Skin epidermis (tissue), 12 donors: ENCODE measurements around the gene C17orf75.
"Not testable (repeated sequence)": the region's sequence is repeated elsewhere in the genome, so short reads cannot be mapped to it uniquely, and the experiment has no call there.

Experiments
- H3K27ac ChIP-seq, 21 experiments: fragments of 200-600 bp; sonication (generic) in 11 of 21; one replicate each; pipeline ENCODE4 v1.5.0; 2020; ENCODE audit warnings: mild to moderate bottlenecking in 3 of 21, inconsistent platforms in 2 of 21, moderate library complexity in 2 of 21
- H3K4me3 ChIP-seq, 7 experiments: fragments of 200-600 bp; sonication (generic) in 2 of 7; one replicate each; pipeline ENCODE4 v1.5.0; 2020; ENCODE audit warnings: inconsistent platforms in 2 of 7, mild to moderate bottlenecking in 2 of 7, moderate library complexity in 1 of 7

C17orf75 gene

DNA sequence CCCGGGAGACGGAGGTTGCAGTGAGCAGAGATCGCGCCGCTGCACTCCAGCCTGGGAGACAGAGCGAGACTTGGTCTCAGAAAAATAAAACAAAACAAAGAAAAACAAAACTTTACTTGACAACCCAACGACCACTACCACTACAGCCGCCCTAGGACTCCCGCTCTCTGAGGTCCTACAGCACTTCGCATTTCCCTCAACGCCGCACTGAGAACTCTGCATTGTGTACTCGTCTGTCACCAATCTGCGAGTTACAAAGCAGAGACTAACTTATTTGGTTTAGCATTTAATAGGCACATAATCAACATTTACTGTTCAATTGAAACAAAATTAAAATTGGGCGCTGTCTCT, 7.5 kb upstream of the C17orf75 start:
- Histone ChIP-seq H3K27ac (peak overlapping the region in 20 of 21 experiments; percentile 91 to 99 (median 96)), H3K4me3 (peak overlapping the region; percentile 72 to 99 (median 81))

- no peak overlapping the region for H3K27ac ChIP-seq
- no peak overlapping the region for H3K4me3 ChIP-seq
These were observed 6.5 kb upstream of the C17orf75 start for GRCh38 chr17:32348483-32348800.

DNA sequence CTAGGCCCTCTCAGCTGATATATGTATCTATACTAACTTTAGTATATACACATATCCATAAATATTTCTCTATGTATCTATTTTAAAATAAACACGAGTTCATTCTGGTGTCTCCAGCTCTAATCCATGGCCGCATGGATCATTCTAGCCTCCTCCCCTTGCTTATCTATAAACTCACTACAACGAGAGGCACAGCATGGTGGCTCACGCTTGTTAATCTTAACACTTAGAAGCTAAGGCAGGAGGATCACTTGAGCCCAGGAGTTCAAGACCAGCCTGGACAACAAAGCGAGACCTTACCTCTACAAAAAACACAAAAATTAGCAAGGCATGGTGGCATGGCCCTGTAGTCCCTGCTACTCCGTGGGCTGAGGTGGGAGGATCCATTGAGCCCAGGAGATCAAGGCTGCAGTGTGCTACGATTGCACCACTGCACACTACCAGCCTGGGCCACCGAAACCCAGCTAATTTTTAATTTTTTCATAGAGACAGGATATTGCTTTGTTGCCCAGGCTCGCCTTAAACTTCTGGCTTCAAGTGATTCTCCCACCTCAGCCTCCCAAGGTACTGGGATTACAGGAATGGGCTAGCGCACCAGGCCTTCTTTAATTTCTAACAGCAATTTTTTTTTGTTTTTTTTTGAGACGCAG, 4.1 kb upstream of the C17orf75 start:
- no peak overlapping the region for H3K4me3 ChIP-seq

GRCh38 chr17:32342603-32343325, 791 bp upstream of the C17orf75 start:
- H3K27ac ChIP-seq: peak overlapping the region in 17 of 21 experiments; percentile 14 to 90 (median 80)
- peak overlapping the region; percentile 39 to 62 (median 52) for H3K4me3 ChIP-seq

More for the DNA sequence above, 4.1 kb upstream of the C17orf75 start:
- H3K27ac ChIP-seq: no peak overlapping the region

- Histone ChIP-seq H3K4me3 (peak overlapping the region; percentile 39 to 62 (median 52)), H3K27ac (peak overlapping the region in 20 of 21 experiments; percentile 17 to 90 (median 80))
These were observed 674 bp downstream of the C17orf75 start for GRCh38 chr17:32341141-32341856.

DNA sequence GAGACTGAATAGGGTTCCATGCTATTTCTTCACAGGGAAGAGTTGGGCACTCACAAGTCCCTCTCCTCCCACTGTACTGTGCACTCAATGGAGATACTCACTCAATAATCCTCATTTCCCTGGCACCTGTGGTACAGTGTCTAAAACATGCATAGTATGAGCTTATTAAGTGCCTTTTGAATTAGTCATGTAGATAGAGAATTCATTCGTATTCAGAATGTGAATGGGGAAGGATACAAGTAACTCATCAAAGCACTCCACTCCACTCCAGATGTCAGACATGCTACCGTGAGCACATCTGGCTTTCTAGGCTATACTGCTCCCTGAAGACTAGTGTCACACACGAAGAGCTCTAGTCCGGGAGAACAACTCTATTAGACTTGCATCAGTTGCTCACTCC, 6.3 kb downstream of the C17orf75 start:
- H3K4me3 ChIP-seq: no peak overlapping the region
- no peak overlapping the region for H3K27ac ChIP-seq

GRCh38 chr17:32335046-32335445, 6.9 kb downstream of the C17orf75 start:
- H3K4me3 ChIP-seq: no peak overlapping the region
- H3K27ac ChIP-seq: no peak overlapping the region

DNA sequence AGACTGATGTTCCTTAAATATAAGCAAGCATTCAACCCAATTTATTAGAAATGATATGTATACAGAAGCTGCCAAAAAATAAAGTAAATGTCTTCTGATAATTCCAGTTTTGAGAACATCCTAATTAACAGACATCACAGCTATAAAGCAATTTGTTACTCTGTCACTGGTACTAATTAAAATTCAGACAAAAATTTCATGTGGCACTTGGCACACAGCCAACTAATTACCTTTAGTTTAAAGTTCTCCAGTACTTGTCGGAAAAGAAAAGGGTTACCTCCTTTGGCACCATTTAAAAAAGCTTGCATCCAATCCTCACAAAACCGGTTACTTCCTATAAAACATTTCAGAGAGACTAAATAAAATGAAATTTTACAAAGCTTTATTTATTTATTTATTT, 8.8 kb downstream of the C17orf75 start:
- Histone ChIP-seq H3K4me3 (no peak overlapping the region), H3K27ac (no peak overlapping the region)

- no peak overlapping the region for H3K4me3 ChIP-seq
- H3K27ac ChIP-seq: peak overlapping the region in 2 of 21 experiments; percentile 9 to 53
These were observed 10.5 kb downstream of the C17orf75 start for GRCh38 chr17:32331243-32332040.

DNA sequence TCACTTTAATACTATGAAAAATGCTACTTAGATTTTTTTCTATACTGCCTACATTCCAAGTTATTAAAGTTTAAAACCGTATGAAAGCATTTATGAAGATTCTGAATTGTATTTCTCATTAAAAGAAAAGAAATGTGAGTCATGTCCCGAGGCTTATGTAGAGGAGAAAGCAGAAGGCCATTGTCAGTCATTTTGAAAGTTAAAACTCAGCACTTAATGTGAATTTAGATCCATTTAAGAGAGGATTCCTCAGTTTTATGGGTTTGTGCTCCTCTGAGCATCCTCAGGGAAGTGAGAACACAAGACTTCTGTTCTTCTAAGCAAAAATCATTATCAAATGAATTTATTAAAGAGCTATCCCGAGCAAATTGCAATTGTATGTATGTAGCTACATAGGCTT, 11.8 kb downstream of the C17orf75 start:
- Histone ChIP-seq H3K27ac (no peak overlapping the region), H3K4me3 (no peak overlapping the region)

- Histone ChIP-seq H3K4me3 (no peak overlapping the region), H3K27ac (no peak overlapping the region)
These were observed 14.1 kb downstream of the C17orf75 start for GRCh38 chr17:32327911-32328310.

DNA sequence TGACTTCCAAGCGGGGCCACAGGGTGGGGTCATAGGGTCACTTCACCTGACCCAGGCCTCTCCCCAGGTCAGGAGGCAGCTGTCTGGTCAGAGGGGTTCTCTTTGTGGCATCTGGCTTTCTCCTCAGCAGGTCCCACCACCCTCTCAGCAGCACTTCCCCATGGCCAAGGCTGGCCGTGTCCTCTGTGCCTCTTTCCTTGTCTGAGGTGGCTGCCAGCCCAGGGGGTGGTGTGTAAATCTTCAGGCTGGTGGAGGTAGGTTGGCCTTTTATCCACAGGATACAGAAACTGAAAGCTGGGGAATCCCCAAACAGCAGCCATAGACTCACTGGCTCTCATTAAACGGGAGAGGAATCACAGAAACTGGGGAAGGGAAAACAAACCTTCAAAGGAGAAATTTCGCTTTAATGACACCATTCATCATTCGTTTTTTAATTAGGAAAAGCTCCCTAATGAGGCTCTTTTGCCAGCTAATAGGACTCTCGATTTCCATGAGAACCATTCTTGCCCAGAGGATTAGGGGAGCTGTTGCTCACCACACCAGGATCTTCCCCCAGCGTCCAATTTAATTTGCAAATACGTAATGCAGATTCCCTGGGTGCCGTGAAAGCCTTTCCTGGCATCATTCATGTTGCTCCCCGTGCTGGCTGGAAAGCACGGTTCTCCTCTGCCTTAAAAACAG, 18.0 kb downstream of the C17orf75 start:
- Histone ChIP-seq H3K4me3 (peak overlapping the region in 2 of 7 experiments; percentile 5 to 25), H3K27ac (peak overlapping the region in 9 of 21 experiments; percentile 7 to 60 (median 27))

- Histone ChIP-seq H3K4me3 (no peak overlapping the region), H3K27ac (no peak overlapping the region)
These were observed 18.9 kb downstream of the C17orf75 start for GRCh38 chr17:32323046-32323445.

- Histone ChIP-seq H3K27ac (no peak overlapping the region), H3K4me3 (no peak overlapping the region)
These were observed 21.1 kb downstream of the C17orf75 start for GRCh38 chr17:32320847-32321246.

GRCh38 chr17:32320080-32320479, 21.9 kb downstream of the C17orf75 start:
- H3K4me3 ChIP-seq, H3K27ac ChIP-seq: not testable (repeated sequence)

- H3K27ac ChIP-seq: no peak overlapping the region
- no peak overlapping the region for H3K4me3 ChIP-seq
These were observed 22.4 kb downstream of the C17orf75 start for GRCh38 chr17:32319548-32319905.

DNA sequence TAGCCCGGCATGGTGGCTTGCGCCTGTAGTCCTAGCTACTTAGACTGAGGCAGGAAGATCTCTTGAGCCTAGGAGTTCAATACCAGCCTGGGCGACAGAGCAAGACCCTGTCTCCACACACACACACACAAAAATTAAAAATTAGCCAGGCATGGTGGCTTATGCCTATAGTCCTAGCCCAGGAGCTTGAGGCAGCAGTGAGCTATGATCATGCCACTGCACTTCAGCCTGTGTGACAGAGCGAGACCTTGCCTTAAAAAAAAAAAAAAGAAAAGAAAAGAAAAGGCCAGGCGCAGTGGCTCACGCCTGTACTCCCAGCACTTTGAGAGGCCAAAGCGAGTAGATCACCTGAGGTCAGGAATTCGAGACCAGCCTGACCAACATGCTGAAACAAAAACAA, 23.9 kb downstream of the C17orf75 start:
- Histone ChIP-seq H3K4me3 (no peak overlapping the region), H3K27ac (no peak overlapping the region)

GRCh38 chr17:32317353-32317752, 24.6 kb downstream of the C17orf75 start:
- Histone ChIP-seq H3K4me3 (no peak overlapping the region), H3K27ac (no peak overlapping the region)

- not testable (repeated sequence) for H3K27ac ChIP-seq, H3K4me3 ChIP-seq
These were observed 25.3 kb downstream of the C17orf75 start for GRCh38 chr17:32316653-32317052.

GRCh38 chr17:32315171-32315570, 26.8 kb downstream of the C17orf75 start:
- no peak overlapping the region for H3K27ac ChIP-seq
- no peak overlapping the region for H3K4me3 ChIP-seq
